HG03060 (cell line): ENCODE data around the gene LBP.
"Not testable (repeated sequence)": the region's sequence is repeated elsewhere in the genome, so short reads cannot be mapped to it uniquely, and the experiment has no call there.

Source experiments
- ATAC-seq: cut with Tn5 transposase; IDR thresholded peaks from one replicate; pipeline ENCODE4 v1.9.1; 2021; ENCODE audit warnings: low read depth, moderate number of reproducible peaks; ENCODE audit not compliant: unreplicated experiment

Gene LBP

GRCh38 chr20:38393259-38393658 lies 47.0 kb downstream of the LBP start:
- ATAC-seq = no peak

DNA sequence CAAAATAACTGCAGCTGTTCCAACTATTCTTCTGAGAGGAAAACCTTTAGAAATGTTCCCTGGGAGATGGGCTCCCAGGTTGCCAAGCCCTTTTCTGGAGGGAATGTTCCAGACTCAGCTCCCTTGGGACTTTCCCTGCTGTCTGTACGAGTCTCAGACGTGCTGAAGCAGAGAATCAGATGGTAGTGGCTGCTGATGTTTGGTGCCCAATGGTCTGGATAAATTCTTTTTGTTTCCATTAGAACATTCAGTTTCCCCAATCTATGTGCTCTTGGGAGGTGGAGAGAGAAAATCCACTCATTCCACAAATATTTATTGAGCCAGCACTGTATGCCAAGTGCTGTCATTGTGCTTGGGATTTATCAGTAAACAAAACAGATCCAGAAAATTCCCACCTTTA lies 48.9 kb downstream of the LBP start:
- ATAC-seq = no peak

DNA sequence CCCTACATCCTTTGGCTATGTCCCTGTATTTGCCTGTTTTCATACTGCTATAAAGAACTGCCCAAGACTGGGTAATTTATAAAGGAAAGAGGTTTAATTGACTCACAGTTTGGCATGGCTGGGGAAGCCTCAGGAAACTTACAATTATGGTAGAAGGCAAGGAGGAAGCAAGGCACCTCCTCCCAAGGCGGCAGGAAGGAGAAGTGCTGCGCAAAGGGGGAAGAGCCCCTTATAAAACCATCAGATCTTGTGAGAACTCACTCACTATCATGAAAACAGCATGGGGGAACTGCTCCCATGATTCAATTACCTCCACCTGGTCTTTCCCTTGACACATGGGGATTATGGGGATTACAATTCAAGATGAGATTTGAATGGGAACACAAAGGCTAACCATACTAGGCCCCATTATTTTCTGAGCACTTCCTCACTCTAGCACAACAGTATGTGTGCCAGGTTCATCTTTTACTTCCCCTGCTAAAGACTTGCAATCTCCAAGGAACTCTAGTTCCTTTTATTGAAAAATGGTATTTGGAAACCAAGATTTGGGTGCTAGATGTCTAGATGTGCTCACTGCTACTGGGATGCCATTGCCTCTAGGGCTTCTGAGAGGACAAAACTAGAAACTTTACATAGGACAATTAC lies 49.6 kb downstream of the LBP start:
- ATAC-seq = not testable (repeated sequence)

DNA sequence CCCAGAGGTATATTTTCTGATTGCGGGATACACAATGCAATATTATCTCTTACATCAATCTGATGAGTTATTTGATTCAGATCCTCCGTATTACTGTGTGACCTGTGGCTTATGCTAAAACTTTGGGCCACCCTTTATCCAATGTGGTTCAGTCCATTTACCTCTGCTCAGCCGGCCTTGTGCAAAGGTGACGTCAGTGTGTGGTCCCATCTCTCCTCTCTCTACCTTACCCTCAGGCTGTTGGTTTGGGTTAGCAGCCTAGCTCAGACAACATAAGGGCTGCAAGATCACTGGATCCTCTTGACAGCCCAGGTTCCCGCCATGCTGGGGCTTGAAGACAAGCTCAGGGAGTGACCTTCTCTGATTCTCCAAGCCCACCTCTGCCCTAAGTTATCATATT lies 55.8 kb downstream of the LBP start:
- no peak for ATAC-seq

- ATAC-seq = no peak
Measured at GRCh38 chr20:38402816-38403215, 56.5 kb downstream of the LBP start.

DNA sequence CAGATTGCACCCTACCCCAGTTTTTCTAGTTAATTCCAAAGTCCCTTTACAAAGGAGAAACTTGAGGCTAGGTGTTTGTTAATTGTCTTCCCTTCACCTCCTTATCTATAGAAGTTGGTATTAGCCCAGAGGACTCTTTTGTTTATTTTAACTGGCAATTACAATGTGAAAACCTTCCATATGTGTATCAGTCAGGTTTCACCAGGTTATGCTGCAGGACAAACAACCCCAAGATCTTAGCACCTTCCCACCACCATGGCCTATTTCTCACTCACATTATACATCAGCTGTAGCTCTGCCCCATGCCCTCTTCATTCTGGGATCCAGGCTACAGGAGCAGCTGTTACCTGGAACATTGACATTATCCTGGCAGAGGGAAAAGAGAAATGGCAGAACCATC lies 57.7 kb downstream of the LBP start:
- no peak for ATAC-seq

- ATAC-seq = no peak
Measured at GRCh38 chr20:38405132-38405531, 58.9 kb downstream of the LBP start.

DNA sequence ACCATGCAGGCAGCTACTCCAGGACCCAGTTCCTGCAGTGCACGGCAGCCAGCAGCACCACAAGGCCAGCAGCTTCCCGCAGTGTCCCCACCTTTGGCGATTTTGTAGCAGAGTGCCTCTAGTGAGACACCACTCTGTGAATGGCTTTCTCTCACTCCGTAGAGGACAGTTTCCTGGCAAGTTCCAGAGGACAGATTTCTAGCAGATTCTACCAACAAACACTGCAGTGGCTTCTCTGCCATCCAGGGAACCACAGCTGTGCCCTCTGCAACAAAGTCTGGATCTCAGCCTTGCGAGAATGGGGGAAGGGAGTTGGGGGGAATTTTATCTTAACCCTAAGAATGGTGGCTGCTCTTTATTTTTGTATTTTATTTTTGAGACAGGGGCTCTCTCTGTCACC lies 60.2 kb downstream of the LBP start:
- no peak for ATAC-seq

- ATAC-seq = no peak
Measured at GRCh38 chr20:38407321-38407720, 61.0 kb downstream of the LBP start.

- not testable (repeated sequence) for ATAC-seq
Measured at GRCh38 chr20:38407822-38408221, 61.5 kb downstream of the LBP start.

DNA sequence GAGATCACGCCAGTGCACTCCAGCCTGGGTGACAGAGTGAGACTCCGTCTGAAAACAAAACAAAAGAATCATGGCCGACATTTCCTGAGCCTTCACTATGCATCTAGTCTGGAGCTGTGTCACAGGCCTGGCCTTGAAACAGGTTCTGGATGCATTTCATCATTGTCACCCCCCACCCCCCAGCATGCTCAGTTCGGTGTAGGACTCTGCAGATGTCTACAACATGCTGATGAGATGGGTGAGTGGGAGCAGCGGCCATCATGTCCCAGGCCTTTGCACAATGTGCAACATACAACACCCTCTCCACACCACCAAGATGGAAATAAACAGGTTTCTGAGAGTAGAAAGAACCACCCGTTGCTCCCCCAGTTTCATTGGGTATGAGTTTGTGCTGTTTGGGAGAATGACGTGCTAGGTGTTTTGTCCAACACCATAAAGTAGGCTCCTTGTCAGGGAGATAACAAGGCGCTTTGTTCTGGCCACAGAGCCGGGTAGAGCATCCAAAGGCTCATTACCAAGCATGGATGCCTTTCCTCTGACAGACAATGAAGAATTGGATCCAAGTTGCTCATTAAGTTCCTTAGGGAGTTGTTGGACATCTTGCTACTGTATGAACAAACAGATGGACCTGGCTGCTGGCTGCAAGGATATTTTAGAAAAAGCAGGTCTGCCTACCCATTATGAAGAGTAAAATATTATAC lies 66.7 kb downstream of the LBP start:
- no peak for ATAC-seq

- no peak for ATAC-seq
Measured at GRCh38 chr20:38414769-38415450, 68.6 kb downstream of the LBP start.

- no peak for ATAC-seq
Measured at GRCh38 chr20:38418509-38419204, 72.4 kb downstream of the LBP start.

DNA sequence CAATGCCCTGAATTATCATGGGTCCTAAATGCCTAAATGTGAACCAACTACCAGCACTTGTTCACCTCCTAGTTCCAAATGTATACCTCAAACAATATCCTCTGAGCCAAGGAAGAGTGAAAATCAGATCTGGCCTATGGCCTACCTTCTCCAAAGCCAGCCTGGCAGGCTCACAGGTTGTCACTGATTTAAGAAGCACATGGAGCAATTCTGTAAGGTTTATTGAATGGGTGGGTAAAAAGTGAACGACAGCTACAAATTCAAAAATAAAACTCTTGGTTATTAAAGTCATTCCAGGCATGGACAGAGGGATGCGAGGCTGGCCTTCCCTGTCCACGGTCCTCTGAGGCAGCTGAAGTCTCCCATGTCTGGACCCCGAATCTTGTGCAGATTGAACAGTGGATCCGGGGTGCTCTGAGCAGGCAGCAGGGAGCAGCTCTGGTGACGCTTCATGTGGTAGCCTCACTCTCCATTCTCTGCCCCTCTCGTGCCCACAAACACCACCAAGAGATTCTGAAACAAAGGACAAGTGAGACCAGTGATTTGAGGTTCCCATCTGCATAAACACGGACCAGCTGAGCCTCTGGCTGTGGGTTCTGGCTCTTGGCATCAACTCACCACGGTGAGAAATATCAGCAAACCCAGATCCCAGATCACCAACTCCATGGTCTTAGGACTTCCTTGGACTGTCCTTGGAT lies 74.3 kb downstream of the LBP start:
- ATAC-seq = no peak

- ATAC-seq = no peak
Measured at GRCh38 chr20:38421915-38422314, 75.6 kb downstream of the LBP start.

GRCh38 chr20:38423541-38423940 lies 77.3 kb downstream of the LBP start:
- ATAC-seq = no peak

GRCh38 chr20:38424401-38424800 lies 78.1 kb downstream of the LBP start:
- ATAC-seq = no peak

GRCh38 chr20:38426006-38426897 lies 80.0 kb downstream of the LBP start:
- no peak for ATAC-seq
